ENCODE measurements around the gene TBC1D26.
"Not testable (repeated sequence)": the region's sequence is repeated elsewhere in the genome, so short reads cannot be mapped to it uniquely, and the experiment has no call there.

The TBC1D26 gene

DNA sequence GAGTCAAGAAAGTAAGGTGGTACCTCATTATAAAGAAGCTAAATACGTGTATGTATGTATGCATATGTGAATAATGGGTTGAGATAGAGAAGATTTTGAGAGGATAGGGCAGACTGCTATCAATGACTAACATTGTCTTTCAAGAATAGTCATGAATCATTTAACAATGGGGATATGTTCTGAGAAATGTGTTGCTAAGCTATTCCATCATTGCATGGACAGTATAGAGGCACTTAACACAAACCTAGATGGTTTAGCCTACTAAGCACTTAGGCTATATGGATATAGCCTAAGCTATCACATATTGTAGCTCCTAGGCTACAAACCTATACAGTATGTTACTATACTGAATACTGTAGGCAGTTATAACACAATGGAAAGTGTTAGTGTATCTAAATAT, 45.2 kb downstream of the TBC1D26 start:
- no peak for DNase-seq
- peaks cover 0 to 2% (median under 1%) of the 10 kb centered on the region in 4 donors for H3K4me1 ChIP-seq
- no peaks in the 10 kb centered on the region for H3K27me3 ChIP-seq
- TF ChIP-seq, protein P1, sequence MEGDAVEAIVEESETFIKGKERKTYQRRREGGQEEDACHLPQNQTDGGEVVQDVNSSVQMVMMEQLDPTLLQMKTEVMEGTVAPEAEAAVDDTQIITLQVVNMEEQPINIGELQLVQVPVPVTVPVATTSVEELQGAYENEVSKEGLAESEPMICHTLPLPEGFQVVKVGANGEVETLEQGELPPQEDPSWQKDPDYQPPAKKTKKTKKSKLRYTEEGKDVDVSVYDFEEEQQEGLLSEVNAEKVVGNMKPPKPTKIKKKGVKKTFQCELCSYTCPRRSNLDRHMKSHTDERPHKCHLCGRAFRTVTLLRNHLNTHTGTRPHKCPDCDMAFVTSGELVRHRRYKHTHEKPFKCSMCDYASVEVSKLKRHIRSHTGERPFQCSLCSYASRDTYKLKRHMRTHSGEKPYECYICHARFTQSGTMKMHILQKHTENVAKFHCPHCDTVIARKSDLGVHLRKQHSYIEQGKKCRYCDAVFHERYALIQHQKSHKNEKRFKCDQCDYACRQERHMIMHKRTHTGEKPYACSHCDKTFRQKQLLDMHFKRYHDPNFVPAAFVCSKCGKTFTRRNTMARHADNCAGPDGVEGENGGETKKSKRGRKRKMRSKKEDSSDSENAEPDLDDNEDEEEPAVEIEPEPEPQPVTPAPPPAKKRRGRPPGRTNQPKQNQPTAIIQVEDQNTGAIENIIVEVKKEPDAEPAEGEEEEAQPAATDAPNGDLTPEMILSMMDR (IDR thresholded peaks at IDR 0.05): no peak
- intact Hi-C loops (cut with DNase I; ENCODE audit: low total_unique reads): no loop called here
- H3K4me3 ChIP-seq: no peak overlapping the region
- H3K27ac ChIP-seq: no peak overlapping the region
- H3K36me3 ChIP-seq: no peaks in the 10 kb centered on the region
- H3K9me3 ChIP-seq: no peaks in the 10 kb centered on the region

DNA sequence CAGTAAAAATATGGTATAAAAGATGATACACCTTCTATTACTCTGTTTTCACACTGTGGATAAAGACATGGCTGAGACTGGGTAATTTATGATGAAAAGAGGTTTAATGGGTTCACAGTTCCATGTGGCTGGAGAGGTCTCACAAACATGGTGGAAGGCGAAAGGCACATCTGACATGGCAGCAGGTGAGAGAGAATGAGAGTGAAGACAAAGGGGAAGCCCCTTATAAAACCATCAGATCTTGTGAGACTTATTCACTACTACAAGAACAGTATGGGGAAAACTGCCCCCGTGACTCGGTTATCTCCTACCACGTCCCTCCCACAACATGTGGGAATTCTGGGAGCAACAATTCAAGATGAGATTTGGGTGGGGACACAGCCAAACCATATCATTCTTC, 45.6 kb downstream of the TBC1D26 start:
- Histone ChIP-seq H3K36me3 (no peaks in the 10 kb centered on the region), H3K4me3 (no peak overlapping the region), H3K4me1 (peaks cover 0 to 6% (median 2%) of the 10 kb centered on the region in 4 donors), H3K9me3 (no peaks in the 10 kb centered on the region), H3K27me3 (no peaks in the 10 kb centered on the region), H3K27ac (no peak overlapping the region)
- intact Hi-C loops (cut with DNase I; ENCODE audit: low total_unique reads): no loop called here
- no peak for DNase-seq
- TF ChIP-seq, protein P1 (IDR thresholded peaks at IDR 0.05): no peak

DNA sequence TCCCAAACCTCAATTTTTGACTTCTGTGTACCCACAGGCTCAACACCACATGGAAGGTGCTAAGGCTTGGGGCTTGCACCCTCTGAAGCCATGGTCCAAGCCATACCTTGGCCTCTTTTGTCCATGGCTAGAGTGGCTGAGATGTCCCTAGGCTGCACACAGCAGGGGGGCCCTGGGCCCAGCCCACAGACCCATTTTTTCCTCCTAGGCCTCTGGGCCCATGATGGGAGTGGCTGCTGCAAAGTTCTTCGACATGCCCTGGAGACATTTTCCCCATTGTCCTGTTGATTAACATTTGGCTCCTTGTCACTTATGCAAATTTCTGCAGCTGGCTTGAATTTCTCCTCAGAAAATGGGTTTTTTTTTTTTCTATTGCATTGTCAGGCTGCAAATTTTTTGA, 47.0 kb downstream of the TBC1D26 start:
- intact Hi-C loops (cut with DNase I; ENCODE audit: low total_unique reads): no loop called here
- H3K27me3 ChIP-seq: no peaks in the 10 kb centered on the region
- no peak for DNase-seq
- no peak overlapping the region for H3K27ac ChIP-seq
- no peaks in the 10 kb centered on the region for H3K36me3 ChIP-seq
- TF ChIP-seq, protein P1 (IDR thresholded peaks at IDR 0.05): no peak
- H3K9me3 ChIP-seq: no peaks in the 10 kb centered on the region
- peaks cover 0 to 10% (median 2%) of the 10 kb centered on the region in 4 donors for H3K4me1 ChIP-seq
- H3K4me3 ChIP-seq: no peak overlapping the region

DNA sequence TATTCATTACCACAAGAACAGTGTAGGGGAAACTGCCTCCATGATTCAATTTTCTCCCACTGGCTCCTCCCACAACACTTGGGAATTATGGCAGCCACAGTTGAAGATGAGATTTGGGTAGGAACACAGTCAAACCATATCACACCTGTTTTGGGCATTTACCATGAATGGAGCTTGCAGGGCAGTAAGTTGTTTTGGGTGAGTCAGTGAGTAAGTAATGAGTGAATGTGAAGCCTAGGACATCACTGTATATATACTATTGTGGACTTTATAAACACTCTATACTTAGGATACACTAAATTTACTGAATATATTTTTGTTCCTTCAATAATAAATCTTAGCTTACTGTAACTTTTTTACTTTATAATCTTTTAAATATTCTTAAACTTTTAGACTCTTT, 48.1 kb downstream of the TBC1D26 start:
- H3K9me3 ChIP-seq: no peaks in the 10 kb centered on the region
- DNase-seq: no peak
- TF ChIP-seq, protein P1 (IDR thresholded peaks at IDR 0.05): no peak
- H3K27ac ChIP-seq: no peak overlapping the region
- H3K4me1 ChIP-seq: peaks cover 0 to 10% (median 2%) of the 10 kb centered on the region in 4 donors
- intact Hi-C loops (cut with DNase I; ENCODE audit: low total_unique reads): no loop called here
- no peaks in the 10 kb centered on the region for H3K27me3 ChIP-seq
- H3K4me3 ChIP-seq: no peak overlapping the region
- no peaks in the 10 kb centered on the region for H3K36me3 ChIP-seq

DNA sequence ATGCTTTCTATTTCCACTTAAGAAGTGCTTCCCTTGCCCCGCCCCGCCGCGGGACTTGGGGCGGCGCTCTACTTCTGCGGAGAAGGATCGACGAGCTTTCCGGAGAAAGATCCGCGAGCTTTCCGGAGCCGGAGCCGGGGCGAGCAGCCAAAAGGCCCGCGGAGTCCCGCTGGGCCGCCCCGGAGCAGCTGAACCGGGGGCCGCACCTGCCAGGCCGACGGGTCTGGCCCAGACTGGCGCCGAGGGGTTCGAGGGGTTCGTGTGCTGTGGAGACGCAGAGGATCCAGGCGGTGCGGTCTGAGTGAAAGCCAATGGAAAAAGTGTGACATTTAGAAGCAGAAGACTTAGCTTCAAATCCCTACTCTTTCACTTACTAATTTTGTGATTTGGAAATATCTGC, 50.8 kb downstream of the TBC1D26 start:
- DNase-seq: peak; percentile 53 to 75
- Histone ChIP-seq H3K36me3 (no peaks in the 10 kb centered on the region), H3K27me3 (no peaks in the 10 kb centered on the region), H3K4me3 (peak overlapping the region; percentile 46 to 57), H3K9me3 (no peaks in the 10 kb centered on the region), H3K27ac (peak overlapping the region; percentile 66 to 72), H3K4me1 (peaks cover 0 to 15% (median 3%) of the 10 kb centered on the region in 4 donors)
- TF ChIP-seq, protein P1 (IDR thresholded peaks at IDR 0.05): no peak
- intact Hi-C loops (cut with DNase I; ENCODE audit: low total_unique reads): no loop called here

DNA sequence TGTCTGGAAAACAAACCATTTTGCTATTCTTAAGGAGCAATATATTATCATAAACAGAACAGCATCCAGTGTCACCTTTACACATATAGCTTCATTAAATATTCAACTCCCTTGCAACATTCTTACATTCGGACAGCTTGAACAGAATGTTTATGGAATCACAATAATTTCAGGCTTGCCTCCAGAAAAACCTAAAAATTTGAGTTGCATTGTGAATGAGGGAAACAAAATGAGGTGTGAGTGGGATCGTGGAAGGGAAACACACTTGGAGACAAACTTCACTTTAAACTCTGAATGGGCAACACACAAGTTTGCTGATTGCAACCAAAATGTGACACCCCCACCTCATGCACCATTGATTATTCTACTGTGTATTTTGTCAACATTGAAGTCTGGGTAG, 51.4 kb downstream of the TBC1D26 start:
- intact Hi-C loops (cut with DNase I; ENCODE audit: low total_unique reads): no loop called here
- Histone ChIP-seq H3K4me1 (peaks cover 0 to 15% (median 3%) of the 10 kb centered on the region in 4 donors), H3K9me3 (no peaks in the 10 kb centered on the region), H3K27ac (no peak overlapping the region), H3K4me3 (no peak overlapping the region), H3K27me3 (no peaks in the 10 kb centered on the region), H3K36me3 (no peaks in the 10 kb centered on the region)
- TF ChIP-seq, protein P1 (IDR thresholded peaks at IDR 0.05): no peak
- no peak for DNase-seq

DNA sequence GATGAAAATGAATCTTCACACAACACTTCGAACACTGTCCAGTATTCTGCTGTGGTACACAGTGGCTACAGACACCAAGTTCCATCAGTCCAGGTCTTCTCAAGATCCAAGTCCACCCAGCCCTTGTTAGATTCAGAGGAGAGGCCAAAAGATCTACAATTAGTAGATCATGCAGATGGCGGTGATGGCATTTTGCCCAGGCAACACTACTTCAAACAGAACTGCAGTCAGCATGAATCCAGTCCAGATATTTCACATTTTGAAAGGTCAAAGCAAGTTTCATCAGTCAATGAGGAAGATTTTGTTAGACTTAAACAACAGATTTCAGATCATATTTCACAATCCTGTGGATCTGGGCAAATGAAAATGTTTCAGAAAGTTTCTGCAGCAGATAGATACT, 52.3 kb downstream of the TBC1D26 start:
- intact Hi-C loops (cut with DNase I; ENCODE audit: low total_unique reads); H3K27ac ChIP-seq; H3K36me3 ChIP-seq; H3K4me3 ChIP-seq; H3K27me3 ChIP-seq; H3K9me3 ChIP-seq: not testable (repeated sequence)
- peak in 1 of 2 donors; percentile 51 for DNase-seq
- H3K4me1 ChIP-seq: peaks cover 0 to 15% (median 3%) of the 10 kb centered on the region in 4 donors

DNA sequence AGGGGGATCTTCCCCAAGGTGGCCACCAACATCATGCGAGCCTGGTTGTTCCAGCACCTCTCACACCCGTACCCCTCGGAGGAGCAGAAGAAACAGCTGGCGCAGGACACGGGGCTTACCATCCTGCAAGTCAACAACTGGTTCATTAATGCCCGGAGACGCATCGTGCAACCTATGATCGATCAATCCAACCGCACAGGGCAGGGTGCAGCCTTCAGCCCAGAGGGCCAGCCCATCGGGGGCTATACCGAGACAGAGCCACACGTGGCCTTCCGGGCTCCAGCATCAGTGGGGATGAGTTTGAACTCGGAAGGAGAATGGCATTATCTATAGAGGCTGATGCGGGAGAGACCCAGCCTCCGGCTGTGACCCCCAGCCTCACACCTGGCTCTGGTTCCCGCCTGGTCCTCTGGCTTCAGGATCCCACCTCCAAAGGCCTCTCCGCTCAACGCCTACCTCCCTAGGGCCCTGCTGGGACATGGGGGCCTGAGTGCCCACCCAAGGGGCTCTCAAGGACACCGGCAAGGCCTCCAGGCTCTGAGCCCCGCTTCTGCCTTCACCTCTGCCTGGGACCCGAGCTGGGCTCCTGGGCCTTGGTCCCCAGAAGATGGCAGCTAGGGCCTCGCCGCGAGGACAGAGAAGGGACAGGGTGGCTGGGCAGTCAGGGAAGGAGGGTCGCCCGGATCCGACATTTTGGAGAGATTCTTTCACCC, 55.4 kb downstream of the TBC1D26 start:
- DNase-seq, H3K9me3 ChIP-seq, H3K27me3 ChIP-seq: not testable (repeated sequence)

More for the DNA sequence above, 55.4 kb downstream of the TBC1D26 start:
- H3K27ac ChIP-seq; H3K36me3 ChIP-seq; intact Hi-C loops (cut with DNase I; ENCODE audit: low total_unique reads); H3K4me3 ChIP-seq: not testable (repeated sequence)
- peaks cover 0 to 11% (median 2%) of the 10 kb centered on the region in 4 donors for H3K4me1 ChIP-seq
